ENCODE data around the gene ZNF443. TPM values are rescaled to one million over a fixed set of nuclear protein-coding genes. Genes with fewer than 3 reads are reported as not detected.

Gene ZNF443
- total and polyA plus RNA-seq, 9 of the 15 experiments (the other 6 are each of a cell fraction or from before 2014, with no cell fraction given) = 1.5 to 4.9 (median 2.8) TPM

DNA sequence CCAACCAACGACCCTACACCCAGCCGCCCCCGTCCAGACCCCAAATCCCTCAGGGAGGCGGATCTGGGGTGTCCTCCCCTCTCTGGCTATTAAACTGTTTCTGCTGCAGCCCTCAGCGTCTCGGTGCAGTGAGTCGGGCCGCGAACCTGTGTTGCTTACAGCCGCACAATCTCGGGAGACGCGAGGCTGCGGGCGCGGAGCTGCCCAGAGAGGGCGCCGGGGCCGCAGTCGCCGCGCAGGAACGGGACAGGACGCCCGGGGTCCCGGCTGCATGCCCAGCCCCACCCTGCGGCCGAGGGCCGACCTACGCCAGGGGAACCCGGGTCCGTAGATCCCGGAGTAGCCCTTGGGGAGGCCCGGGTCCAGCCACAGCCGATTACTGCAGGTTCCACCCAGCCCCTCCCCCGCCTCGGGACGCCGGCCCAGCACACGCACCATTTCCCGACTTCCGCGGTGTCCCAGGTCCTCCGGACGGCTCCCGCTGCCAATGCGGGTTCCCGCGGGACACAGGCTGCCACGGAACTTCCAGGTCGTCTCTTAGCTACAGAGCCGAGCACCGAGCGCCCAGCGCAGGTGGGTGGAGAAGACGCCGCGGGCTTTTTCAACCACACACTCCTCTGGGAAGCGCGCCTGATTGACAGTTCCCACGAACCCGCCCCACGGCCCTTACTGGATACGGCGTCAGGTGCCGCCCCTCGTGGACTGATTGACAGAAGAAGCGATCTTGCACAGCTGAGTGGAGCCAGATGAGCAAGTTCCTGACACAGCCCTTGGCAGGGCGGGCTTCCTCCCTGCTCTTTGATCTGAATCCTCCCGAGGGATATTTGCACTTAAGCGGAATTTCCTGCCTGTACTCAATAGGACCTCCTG lies 40.0 kb downstream of the ZNF443 start, which contains the start of gene ZNF799 (continued):
- no peak for TF ChIP-seq CEBPG (CRISPR knock-in tag; IDR thresholded peaks at IDR 0.05)
- no peak for TF ChIP-seq CEBPG (tag; conservative IDR thresholded peaks at IDR 0.05 in 1 of 2, IDR thresholded peaks at IDR 0.05 in 1 of 2)
- peak; percentile 67 for TF ChIP-seq GABPA (tag; conservative IDR thresholded peaks at IDR 0.05; ENCODE audit: low read depth)
- no peak for TF ChIP-seq U2AF2 (optimal IDR thresholded peaks at IDR 0.05; ENCODE audit: low read depth, low read length)
- TF ChIP-seq NFRKB (IDR thresholded peaks at IDR 0.05; ENCODE audit: low read depth) = no peak
- TF ChIP-seq CEBPZ (IDR thresholded peaks at IDR 0.05; ENCODE audit: borderline replicate concordance, low read depth, low read length) = no peak
- TF ChIP-seq ZNF551 (CRISPR knock-in tag; IDR thresholded peaks at IDR 0.05) = no peak
- TF ChIP-seq ATF4 (CRISPR knock-in tag; IDR thresholded peaks at IDR 0.05) = no peak
- peak; percentile 29 for TF ChIP-seq TBP (optimal IDR thresholded peaks at IDR 0.05; ENCODE audit: low read depth, low read length)
- TF ChIP-seq ZNF23 (CRISPR knock-in tag; IDR thresholded peaks at IDR 0.05) = no peak
- TF ChIP-seq ZNF79 (CRISPR knock-in tag; IDR thresholded peaks at IDR 0.05; ENCODE audit: low read depth) = no peak
- TF ChIP-seq CHAMP1 (IDR thresholded peaks at IDR 0.05) = no peak
- TF ChIP-seq, protein P1, sequence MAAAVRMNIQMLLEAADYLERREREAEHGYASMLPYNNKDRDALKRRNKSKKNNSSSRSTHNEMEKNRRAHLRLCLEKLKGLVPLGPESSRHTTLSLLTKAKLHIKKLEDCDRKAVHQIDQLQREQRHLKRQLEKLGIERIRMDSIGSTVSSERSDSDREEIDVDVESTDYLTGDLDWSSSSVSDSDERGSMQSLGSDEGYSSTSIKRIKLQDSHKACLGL (CRISPR knock-in tag; IDR thresholded peaks at IDR 0.05; ENCODE audit: borderline replicate concordance, poor library complexity, severe bottlenecking) = no peak
- TF ChIP-seq BRCA1 (IDR thresholded peaks at IDR 0.05) = no peak
- no peak for TF ChIP-seq BRCA1 (CRISPR knock-in tag; IDR thresholded peaks at IDR 0.05)
- TF ChIP-seq SIN3A (IDR thresholded peaks at IDR 0.05; ENCODE audit: borderline replicate concordance in 2 of 2, control insufficient read depth in 1 of 2, low read depth in 2 of 2, low read length in 2 of 2) = peak in 1 of 2 experiments; percentile 9; a peak in 1 of 4 replicates
- peak; percentile 67 for TF ChIP-seq SMAD4 (CRISPR knock-in tag; conservative IDR thresholded peaks at IDR 0.05)
- no peak for TF ChIP-seq MAFF (IDR thresholded peaks at IDR 0.05; ENCODE audit: low read length)
- TF ChIP-seq RBFOX2 (IDR thresholded peaks at IDR 0.05; ENCODE audit: low read depth, low read length) = peak; percentile 81
- 0 out of 2 replicates have a peak, but pooled peaks have one; percentile 53 for TF ChIP-seq ZNF766 (CRISPR knock-in tag; conservative IDR thresholded peaks at IDR 0.05)
- TF ChIP-seq ZBTB17 (CRISPR knock-in tag; IDR thresholded peaks at IDR 0.05) = peak; percentile 48; the same call in 1 of the 2 replicates

All from K562 (cell line).